Erythroblast (primary cell): ENCODE results near the gene MYL4.

Source experiments
- GATA1 ChIP-seq: IDR thresholded peaks from 2 replicates; pipeline ENCODE4 v1.6.1; 2011; ENCODE audit warnings: low read depth, mild to moderate bottlenecking, control low read depth, low read length, moderate library complexity
- POLR2A ChIP-seq: IDR thresholded peaks from 2 replicates; pipeline ENCODE4 v1.6.1; 2011; ENCODE audit warnings: mild to moderate bottlenecking, low read length

GRCh38 chr17:47209499-47209898 is 351 bp downstream of the MYL4 start:
- TF ChIP-seq POLR2A (no peak), GATA1 (no peak)
